Stimulated activated CD4-positive, alpha-beta T cell treated with anti-CD3 and anti-CD28 coated beads, TNF-alpha, amount 100 ng/mL, for 24 hours (primary cell): Measurements from ENCODE around the gene PROX1.

Experiments used
- DNase-seq, 3 experiments: peaks; one replicate each; pipeline ENCODE4 v3.0.0-alpha.2; 2020; ENCODE audit warnings: low read depth in 3 of 3

PROX1 gene

DNA sequence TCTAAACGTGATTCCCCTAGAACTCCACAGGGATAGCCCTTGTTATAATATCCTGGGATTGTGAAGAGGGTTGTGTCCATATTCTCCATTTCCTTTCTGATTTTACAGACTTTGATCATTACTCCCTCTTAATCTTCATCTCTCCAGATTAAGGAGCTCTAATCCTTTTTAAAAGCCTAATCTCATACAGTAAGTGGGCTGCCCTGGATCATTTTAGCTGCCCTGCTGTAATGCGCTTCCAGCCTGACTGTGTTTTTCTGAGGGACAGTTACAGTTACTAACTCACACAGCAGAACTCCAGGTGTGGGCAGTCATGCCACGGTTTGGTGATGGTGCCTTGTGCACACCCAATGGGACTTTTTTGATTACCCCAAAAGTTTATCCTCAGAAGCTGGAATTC lies 33.5 kb downstream of the PROX1 start:
- no peak for DNase-seq

DNA sequence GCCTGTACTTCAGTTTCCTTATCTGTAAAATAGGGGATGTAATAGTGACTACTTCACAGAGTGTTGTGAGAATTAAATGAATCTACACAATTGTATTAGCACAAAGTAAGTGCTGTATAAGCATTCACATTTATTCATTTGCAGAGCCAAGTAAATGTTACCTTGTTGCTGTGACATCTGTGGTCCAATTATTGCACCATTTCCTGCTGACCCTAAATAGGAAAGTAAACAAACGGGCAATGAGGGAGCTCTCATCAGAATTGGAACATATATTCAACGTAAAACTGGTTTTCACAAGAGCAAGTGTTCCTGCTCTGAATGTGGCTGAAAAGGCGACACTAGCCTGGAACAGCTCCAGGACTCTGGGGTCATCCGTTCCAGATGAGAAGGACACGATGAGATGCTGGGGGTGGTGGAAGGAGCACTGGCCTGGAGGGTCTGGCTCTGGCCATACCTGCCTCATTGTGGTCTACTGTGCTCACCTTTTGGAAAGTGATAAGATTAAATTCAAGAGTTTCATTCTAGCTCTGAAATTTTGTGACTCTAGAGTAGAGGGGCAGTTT lies 34.5 kb downstream of the PROX1 start:
- no peak for DNase-seq

DNA sequence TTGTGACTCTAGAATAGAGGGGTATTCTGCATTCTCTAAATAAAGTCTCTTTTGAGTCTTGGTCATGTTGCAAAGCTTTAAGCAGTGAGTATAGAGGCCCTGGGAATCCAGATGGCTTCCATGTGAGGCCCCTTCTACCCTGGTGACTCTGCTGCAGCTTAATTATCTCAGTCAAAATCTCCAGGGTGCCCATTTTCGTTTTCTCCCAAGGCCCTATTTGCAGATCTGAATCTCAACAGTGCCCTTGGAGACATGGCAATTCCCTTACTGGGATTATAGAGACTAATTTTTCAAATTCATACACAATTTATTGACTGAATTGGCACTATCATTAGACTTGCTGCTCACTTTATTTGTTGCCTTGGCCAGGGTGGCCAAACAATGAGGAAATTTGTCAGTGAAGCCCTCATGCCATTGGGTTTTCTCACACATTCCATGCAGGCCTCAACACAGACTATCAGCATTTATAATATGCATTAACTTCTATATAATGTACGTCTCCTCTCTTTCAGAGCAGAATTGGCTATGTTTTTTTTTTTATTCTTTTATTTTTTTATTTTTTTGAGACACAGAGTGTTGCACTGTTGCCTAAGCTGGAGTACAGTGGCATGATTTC lies 35.1 kb downstream of the PROX1 start:
- no peak for DNase-seq

DNA sequence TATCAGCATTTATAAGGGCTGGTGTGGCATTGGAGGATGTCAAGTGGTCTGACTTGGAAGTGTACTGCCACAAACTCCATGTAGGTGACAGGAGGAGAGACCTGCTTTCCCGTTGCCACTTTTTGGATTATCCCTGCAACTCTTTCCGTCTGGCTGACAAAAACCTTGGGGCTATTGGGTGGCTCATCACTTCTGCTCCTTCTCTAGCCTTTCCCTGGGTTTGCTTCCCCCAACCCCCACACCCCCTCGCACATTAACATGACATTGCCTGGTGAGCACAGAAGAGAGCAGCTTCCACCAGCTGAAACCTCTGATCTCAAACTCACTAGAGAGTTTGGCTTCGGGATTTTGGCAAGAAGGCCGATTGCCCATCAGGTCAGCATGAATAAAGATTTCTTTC lies 39.2 kb downstream of the PROX1 start:
- no peak for DNase-seq

DNA sequence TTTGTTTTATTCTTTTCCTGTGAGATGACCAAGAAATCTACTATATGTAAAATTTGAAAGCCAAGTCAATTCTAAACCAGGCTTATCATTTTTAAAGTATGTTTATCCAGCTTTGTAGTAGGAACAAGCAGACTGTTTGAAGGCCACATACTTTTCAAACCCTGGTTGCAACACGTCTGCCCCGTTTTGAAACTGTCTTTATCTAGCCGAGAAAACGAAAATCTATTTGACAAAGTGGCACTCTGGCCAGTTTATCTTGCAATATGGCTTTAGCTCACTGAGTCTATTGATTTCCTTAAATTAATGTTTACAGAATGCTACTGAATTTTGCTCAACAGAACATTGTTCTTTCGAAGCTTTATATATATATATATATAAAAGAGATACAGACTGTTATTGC lies 39.7 kb downstream of the PROX1 start:
- DNase-seq: no peak

DNA sequence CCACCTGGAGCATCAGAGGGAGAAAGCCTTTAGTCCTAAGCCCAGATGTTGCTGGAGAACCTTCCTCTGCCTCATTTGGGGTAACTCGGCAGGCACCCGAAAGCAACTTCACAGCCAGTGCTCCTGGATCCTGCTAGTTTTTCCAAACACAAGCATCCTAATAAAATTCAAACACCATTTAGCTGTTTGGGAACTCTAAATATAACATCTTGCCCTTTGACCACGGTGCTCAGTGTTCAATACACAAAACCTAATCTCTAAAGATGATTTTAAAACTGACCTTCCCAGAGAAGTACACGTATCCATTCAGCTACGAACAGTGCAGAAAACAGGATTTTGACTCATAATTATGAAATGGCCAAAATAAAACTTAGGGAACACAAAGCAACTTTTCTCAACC lies 40.3 kb downstream of the PROX1 start:
- no peak for DNase-seq

DNA sequence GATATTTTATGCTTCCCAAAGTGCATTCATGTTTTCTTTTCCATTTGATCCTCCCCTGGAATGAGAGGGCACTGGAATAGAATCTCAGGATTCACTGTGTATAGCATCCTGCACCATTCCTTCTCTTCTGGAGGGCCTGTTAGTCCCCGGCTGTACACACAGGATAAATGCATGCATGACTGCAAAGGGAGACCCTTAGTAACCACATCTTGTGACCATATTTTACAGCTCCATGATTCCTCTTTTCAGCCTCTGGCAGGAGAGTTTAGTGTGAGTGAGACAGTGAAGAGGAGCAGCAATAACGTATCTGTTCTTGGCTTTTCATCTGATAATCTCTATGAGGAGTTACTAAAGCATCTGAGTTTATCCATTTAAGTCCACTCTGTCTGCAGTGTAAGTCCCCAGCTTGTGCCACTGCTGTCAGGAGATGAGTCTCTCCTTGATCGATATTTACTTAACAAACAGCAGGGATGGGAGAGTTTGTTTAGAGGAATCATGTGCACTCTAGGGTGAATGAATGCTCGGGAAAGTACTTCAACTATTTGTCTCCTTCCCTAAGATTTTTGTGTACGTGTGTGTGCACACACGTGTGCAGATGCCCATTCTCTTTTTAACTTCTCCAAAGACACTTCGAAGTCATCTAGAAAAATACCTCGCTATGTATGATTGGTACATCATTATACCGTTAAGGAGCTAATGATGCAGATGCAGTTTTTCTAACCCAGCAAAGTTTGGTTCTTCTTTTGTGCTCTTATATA lies 41.1 kb downstream of the PROX1 start:
- DNase-seq: no peak

DNA sequence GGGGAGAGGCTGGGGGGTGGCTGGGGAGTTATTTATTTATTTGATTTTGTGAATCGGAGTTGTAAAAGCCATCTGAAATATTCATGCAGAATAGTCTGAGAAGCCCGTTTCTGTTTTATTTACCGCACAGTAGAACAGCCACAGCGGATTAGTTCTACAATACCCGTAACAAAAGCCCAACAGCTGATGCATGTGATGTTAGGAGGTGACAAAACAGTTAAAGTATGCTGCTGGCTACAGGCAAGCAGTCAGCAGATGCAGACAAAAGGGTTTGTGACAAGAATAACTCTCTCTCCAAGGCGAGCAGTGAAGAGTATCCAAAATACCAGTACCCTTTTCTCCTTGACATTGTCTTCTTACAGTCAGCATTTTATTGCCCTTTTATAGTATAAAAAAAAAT lies 42.0 kb downstream of the PROX1 start:
- no peak for DNase-seq

DNA sequence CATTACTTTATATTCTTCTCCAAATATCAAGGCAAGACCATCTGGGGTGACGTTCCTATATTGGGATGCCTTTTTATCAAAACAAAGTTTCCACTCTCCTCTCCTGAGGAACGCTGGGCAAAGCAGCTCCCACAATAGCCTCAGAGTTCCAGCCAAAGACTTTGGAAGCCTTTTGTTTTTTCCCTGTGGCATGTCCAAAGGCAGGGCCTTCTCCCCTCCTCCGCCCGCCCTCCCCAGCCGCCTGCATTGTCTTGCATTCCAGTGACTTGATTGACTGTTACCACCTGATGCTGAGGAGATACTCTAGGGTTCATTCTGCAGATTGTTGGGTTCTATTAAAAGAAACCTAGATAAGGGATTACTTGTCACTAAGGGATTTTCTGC lies 43.5 kb downstream of the PROX1 start:
- DNase-seq: no peak

DNA sequence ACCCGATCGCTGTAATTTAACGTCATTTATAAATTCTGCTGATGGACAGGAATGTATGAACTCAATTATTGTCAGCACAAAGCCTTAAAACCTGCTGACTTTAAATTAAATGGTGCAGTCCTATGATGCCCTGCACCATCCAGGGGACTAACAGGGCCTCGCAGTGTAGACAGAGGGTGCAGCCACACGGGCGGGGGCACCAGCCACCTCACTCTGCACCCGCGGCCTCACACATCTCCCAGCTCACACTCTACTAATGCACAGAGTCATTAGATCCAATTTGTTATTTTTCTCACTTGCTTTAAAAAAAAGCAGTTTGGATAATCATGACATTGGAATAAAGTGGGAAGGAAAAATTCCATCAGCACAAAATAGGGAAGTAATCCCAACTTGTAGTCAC lies 49.7 kb downstream of the PROX1 start:
- no peak for DNase-seq

DNA sequence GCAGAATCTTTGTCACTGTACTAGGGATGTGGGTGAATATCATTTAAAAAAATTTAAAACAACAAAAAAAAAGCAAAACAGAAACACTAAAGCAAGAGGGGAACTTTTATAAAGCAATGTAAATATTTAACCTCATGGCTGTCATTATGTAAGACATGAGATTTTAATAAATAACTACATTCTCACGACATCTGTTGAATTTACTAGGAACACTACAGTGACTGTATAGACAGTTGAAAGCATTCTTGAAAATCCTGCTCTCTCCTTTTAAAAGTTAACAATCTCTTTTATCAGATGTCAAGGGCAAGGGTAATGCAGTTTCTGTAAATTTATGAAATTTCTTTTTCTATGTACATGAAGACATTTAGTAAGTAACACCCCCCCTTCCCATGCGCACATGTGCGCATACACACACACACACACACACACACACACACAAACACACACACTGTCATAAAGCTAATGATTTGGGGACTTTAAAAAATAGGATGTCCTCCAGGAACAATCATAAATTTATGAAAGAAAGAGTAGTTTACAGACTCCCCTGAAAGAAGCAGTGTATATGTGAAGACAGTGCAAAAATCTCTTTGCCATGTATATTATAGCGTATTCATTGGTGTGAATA lies 51.7 kb downstream of the PROX1 start:
- no peak for DNase-seq

DNA sequence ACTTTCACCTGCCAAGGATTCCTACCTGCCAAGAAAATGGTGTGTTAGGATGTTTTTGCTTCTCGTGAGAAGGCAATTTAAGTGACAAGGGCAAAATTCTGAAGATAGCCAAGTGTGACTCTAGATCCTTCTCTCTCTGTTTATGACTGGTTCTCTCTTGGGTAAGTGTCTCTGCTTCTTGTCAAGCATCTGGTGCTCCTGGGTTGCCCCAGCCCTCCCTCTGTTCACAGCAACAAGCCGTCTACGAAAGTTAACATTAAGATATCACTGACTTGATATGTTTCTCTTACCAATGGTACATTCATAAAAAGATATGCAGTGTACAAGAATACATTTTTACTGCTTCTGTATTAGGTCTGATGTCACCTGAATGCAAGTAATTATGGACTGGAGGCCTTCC lies 55.4 kb downstream of the PROX1 start:
- DNase-seq: no peak

DNA sequence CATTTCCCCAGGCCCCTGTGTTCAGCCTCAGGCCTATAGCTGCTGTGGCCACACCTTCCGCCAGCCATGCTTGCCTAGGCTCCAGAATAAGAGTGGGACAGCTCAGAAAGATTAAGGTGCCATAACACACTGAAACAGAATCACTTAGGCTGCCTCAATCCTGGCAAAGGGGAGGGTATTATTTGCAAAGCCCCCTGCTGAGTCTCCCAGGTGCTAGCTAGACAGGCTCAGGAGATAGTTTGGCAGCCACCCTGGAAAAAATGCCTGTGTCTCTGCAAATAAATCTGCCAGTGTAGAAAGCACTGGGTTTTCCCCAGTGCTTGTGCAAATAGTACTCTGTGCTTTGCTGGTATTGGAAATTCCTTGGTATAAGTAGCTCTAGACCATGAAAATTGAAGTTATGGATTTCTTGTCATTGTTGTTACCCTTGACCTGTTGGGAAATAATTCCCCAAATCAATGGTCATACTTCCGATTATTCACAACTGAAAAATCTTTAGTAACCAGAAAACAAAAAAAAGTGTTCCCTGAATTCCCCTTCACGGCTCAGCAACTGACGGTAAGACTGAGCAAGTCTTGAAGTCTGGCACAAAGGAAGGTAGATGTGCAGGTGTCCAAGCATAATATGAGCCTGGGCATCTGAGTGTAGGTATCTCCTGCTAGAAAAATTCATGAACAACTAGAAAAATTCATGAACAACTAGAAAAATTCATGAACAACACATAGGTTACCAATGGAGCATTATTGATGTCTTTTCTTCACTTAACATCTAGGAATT lies 56.9 kb downstream of the PROX1 start:
- DNase-seq: no peak

DNA sequence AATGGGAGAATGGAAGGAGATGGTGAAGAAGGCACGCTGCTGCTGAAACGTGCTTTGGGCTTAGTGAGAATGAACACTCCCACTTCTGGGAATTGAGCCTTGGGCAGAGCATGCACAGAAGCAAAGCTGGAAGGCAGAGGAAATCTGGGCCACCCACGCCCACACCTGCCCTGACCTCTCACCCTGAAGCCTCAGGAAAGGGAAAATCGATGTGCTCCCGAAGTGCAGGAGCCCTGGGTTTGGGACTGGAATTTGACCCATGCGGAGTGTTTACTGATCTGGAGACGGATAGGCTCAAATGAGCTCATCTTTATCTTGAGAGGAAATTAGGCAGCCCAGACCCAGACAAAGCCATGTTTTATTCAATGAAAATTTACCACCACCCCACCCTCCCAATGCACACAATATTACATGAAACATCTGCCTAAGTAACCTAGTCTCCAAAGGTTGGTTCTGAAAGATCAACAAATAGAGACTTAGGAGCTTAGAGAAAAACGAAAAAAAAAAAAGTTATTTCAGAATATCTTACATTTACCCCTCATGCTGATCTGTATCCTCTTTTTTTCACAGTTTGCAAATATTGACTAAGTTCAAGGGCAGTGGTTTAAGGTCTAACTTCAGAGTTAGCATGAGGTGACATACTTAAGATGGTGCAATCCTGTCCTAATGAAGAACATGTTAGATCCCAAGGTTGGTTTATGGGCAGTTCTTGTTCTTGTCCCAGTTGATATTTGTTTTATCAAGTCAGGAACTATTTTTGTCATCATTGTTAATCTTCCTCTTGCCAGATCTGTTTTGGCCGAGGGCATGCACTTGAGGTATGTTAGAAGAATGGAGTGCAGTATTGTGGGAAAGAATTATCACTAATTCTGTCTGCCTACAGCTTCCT lies 63.0 kb downstream of the PROX1 start:
- DNase-seq: no peak

DNA sequence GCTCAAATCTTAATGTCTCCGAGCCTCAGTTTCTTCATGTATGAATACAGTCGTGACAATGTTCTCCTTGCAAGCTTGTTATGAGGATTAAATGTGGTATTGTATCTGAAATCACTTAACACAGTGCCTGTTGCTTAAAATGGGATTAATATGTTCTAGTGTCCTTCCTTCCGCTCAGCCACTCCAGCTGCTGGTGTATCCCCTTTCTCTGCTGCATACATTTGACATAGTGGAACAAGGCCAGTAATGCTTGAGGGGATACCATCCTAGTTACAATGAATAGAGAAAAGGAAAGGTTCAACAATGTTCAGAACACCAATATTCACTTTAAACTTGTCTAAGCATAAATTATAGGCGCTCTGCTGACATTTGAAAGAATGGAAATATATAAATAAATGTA lies 64.0 kb downstream of the PROX1 start:
- DNase-seq: no peak

DNA sequence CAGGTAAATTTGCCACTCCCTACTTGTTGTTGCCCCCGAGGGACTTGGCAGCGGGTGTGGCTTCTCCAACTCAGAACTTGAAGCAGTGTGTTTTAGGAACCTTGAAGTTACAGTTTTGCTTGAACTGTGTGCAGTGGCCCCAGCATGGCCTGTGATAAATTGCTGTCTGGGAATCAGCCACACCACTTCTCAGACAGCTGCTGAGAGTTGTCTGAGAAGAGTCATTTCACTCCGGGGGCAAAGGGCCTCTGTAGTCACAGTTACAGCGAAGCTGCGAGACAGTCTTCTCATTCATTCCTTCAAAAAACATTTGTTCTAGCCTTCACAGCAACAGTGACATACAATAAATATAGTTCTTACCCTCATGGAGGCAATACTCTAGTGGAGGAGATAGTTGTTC lies 70.3 kb downstream of the PROX1 start:
- no peak for DNase-seq

DNA sequence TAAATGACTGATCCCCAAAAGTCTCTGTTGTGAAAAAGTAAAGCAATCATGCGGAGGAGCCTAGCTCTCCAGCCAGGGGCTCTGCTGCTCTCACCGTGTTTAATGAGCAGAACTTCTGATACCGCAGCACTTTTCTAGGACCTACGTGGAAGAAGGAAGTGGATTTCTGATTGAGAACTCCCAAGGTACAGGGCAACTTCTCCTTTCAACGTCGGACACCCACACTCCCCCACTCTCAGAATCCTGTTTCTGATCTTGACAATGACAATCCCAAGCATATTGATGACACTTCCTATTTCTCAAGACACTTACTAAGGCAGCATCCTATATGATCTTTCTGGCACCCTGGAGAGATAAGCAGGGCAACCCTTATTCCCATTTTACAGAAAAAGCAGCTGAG lies 78.4 kb downstream of the PROX1 start:
- no peak for DNase-seq

DNA sequence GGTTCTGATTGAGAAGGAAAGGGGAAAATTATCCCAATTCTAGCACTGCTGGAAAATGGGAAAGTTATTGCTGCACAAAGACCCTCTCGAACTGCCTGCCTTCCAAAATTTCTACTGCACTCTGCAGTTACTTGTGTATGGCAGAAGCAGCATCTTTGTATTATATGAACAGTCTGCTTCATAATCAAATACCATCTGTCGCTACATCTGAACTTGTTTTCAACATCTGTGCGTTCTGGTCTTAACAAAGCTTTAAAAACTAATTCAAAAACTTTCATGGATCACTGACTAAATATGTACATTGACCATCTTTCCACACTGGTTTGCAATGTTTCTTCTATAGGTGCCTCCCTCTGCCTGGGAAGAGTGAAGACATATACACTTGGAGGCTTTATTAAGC lies 79.2 kb downstream of the PROX1 start:
- DNase-seq: no peak

DNA sequence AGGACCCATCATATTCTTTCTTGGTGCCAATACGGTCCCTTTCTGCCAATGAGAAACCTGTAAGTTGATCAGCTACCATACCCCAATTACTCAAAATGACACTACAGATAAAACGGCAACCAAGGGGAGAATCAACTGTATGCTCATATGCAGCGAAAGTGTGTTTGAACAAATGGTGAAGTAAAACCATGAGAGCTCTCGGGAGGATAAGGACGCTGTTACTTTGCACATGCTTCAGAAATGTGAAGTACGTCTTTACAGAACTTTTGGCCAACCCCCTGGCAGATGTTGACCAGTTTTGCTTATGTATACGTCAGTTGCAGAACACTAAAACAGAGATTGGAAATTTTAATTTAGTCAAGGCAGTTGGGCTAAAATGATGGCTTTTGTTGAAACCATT lies 79.6 kb downstream of the PROX1 start:
- DNase-seq: no peak

DNA sequence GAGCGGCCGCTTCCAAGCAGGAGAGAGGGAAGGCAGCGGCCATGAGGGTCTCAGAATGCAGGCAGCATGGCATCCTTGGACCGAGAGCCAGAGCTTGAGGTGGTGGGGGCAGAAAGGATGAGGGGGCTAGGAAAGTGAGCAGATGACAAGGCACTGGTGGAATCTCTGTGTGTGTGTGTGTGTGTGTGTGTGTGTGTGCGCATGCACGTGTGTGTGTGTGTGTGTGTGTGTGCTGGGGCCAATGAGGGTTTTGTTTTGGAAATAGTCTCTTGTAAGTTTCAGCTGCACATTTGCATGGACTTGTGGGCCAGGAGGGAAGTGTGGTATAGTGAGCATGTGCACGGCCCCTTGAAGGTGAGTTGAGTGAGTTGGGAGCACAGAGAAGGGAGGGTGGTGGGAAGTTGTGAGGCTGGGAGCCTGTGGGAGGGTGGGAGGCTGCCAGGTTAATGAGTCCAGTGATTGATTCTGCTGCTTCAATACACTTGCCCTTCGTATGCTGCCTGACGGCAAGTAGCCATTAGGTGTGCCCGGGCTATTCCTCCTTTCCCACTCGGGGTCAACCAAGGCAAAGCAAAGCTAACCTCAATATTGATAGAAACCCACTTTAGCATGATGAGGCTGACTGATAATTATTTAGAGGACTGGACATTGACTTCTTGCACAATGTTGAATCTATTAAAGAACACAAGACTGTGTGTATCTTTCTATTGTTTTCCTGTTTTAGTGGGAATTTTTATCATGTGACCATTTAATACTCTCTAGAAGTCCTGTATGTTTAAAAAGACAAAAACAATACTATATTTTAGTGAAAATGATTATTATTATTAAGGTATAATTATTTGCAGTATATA lies 80.3 kb downstream of the PROX1 start:
- no peak for DNase-seq
